CD14-positive monocyte (primary cell): ENCODE results near the gene MAPKAPK3. TPM values are rescaled to one million over a fixed set of nuclear protein-coding genes. Genes with fewer than 3 reads are reported as not detected.

Experiments
- DNase-seq, 3 donors: peaks; one replicate each; pipeline ENCODE4 v3.0.0-alpha.2; 2011 to 2022
- H2AFZ ChIP-seq: 2 replicates; pipeline ENCODE4 v1.6.0; 2012; ENCODE audit warnings: mild to moderate bottlenecking, low read depth, low read length, inconsistent platforms; ENCODE audit not compliant: insufficient read depth, poor library complexity, severe bottlenecking
- H3K27ac ChIP-seq, 2 donors: 1 replicate in 1 of 2; 2 replicates in 1 of 2; pipeline ENCODE4 v1.5.1; 2012 to 2013; ENCODE audit warnings: low read length in 2 of 2, control low read depth in 1 of 2, inconsistent platforms in 1 of 2, low read depth in 1 of 2, mild to moderate bottlenecking in 1 of 2
- H3K27me3 ChIP-seq, 2 donors: one replicate each; pipeline versions ENCODE4 v1.6.0 to v1.6.1; 2011 to 2013; ENCODE audit warnings: low read length in 2 of 2; ENCODE audit not compliant: control insufficient read depth in 2 of 2, insufficient read depth in 2 of 2
- H3K36me3 ChIP-seq, 2 donors: replicated peaks in 1 of 2; 1 replicate in 1 of 2; 2 replicates in 1 of 2; pipeline versions ENCODE4 v1.5.1 to v1.6.1; 2012 to 2013; ENCODE audit warnings: low read length in 2 of 2, control low read depth in 1 of 2, inconsistent platforms in 1 of 2, mild to moderate bottlenecking in 1 of 2; ENCODE audit not compliant: insufficient read depth in 2 of 2, control insufficient read depth in 1 of 2
- H3K4me1 ChIP-seq, 2 donors: 1 replicate in 1 of 2; 2 replicates in 1 of 2; pipeline versions ENCODE4 v1.5.1 to v1.6.1; 2012 to 2013; ENCODE audit warnings: low read length in 2 of 2, control low read depth in 1 of 2, inconsistent platforms in 1 of 2, mild to moderate bottlenecking in 1 of 2, moderate library complexity in 1 of 2; ENCODE audit not compliant: insufficient read depth in 2 of 2, control insufficient read depth in 1 of 2
- H3K4me2 ChIP-seq: replicated peaks from 2 replicates; pipeline ENCODE3; 2012; ENCODE audit warnings: low read length, moderate library complexity, mild to moderate bottlenecking; ENCODE audit not compliant: poor library complexity, severe bottlenecking; ENCODE audit errors: extremely low read depth
- H3K4me3 ChIP-seq, 3 experiments: fragments of 200-600 bp in 1 of 3; sonication (generic) in 1 of 3; replicated peaks in 1 of 3; 1 replicate in 2 of 3; 2 replicates in 1 of 3; pipeline ENCODE4 v1.5.1; 2011 to 2013; ENCODE audit warnings: low read length in 3 of 3, mild to moderate bottlenecking in 3 of 3, control low read depth in 2 of 3, low read depth in 2 of 3, inconsistent platforms in 1 of 3, moderate library complexity in 1 of 3
- H3K79me2 ChIP-seq: 2 replicates; pipeline ENCODE4 v1.6.0; 2012; ENCODE audit warnings: mild to moderate bottlenecking, control low read depth, inconsistent platforms, low read length, moderate library complexity; ENCODE audit not compliant: insufficient read depth
- H3K9ac ChIP-seq: 2 replicates; pipeline ENCODE4 v1.6.0; 2017; ENCODE audit warnings: low read length, mild to moderate bottlenecking; ENCODE audit not compliant: insufficient read depth, poor library complexity, severe bottlenecking
- H3K9me3 ChIP-seq, 2 donors: replicated peaks in 1 of 2; 1 replicate in 1 of 2; 2 replicates in 1 of 2; pipeline versions ENCODE4 v1.5.1 to v1.6.1; 2012 to 2013; ENCODE audit warnings: low read length in 2 of 2, control low read depth in 1 of 2; ENCODE audit not compliant: control insufficient read depth in 1 of 2, insufficient read depth in 1 of 2
- H4K20me1 ChIP-seq: 2 replicates; pipeline ENCODE4 v1.6.0; 2012; ENCODE audit warnings: mild to moderate bottlenecking, low read length, control low read depth, moderate library complexity; ENCODE audit not compliant: insufficient read depth
- H3K27ac Mint-ChIP-seq, 7 donors: one replicate each; pipeline ENCODE4 v1.8.0; 2020; ENCODE audit warnings: mild to moderate bottlenecking in 7 of 7, mixed read lengths in 7 of 7, moderate library complexity in 6 of 7, inconsistent platforms in 2 of 7
- H3K27me3 Mint-ChIP-seq, 3 donors: one replicate each; pipeline ENCODE4 v1.8.0; 2021 to 2022; ENCODE audit warnings: low read depth in 3 of 3, mild to moderate bottlenecking in 3 of 3, mixed read lengths in 3 of 3, moderate library complexity in 3 of 3, inconsistent platforms in 1 of 3
- H3K36me3 Mint-ChIP-seq, 2 donors: one replicate each; pipeline ENCODE4 v1.8.0; 2020; ENCODE audit warnings: mixed read lengths in 2 of 2, inconsistent platforms in 1 of 2, mild to moderate bottlenecking in 1 of 2
- H3K4me1 Mint-ChIP-seq: one replicate; pipeline ENCODE4 v1.8.0; 2020; ENCODE audit warnings: mild to moderate bottlenecking, mixed read lengths
- H3K4me3 Mint-ChIP-seq, 2 donors: one replicate each; pipeline ENCODE4 v1.8.0; 2020; ENCODE audit warnings: mild to moderate bottlenecking in 2 of 2, mixed read lengths in 2 of 2, moderate library complexity in 1 of 2
- H3K9me3 Mint-ChIP-seq, 7 donors: one replicate each; pipeline ENCODE4 v1.8.0; 2020 to 2022; ENCODE audit warnings: mixed read lengths in 7 of 7, mild to moderate bottlenecking in 6 of 7, moderate library complexity in 6 of 7, inconsistent platforms in 2 of 7
- WGBS: methylation state at CpG from one replicate; pipeline ENCODE4 v1.1.5; 2013; ENCODE audit warnings: missing lambda C conversion rate; ENCODE audit not compliant: insufficient coverage; 5-methylcytosine and 5-hydroxymethylcytosine counted together
- intact Hi-C, 2 donors: fragments of 100-400 bp; cut with micrococcal nuclease; formaldehyde crosslinking; loops; one replicate each; pipeline versions ENCODE4 v1.15.0 to v1.15.1; 2023
- polyA plus RNA-seq, 3 donors: library from polyadenylated mRNA; depleted of rRNA in 1 of 3; unstranded in 2 of 3; stranded (reverse) in 1 of 3; fragments of 300-500 nt in 2 of 3; fragments of >200 nt in 1 of 3; fragmentation: Illumina TruSeq in 2 of 3; gene quantifications; 1 replicate in 2 of 3; 2 replicates in 1 of 3; pipeline ENCODE4 v1.2.3, GENCODE V29; 2012 to 2021
- TF ChIP-seq, protein P1 (sequence below): fragments of 200-600 bp; IDR thresholded peaks from one replicate; pipeline ENCODE4 v1.8.0; 2022; ENCODE audit warnings: antibody characterized with exemption, mild to moderate bottlenecking

The MAPKAPK3 gene
- polyA plus RNA-seq, 3 donors: 173 to 252 (median 201) TPM

DNA sequence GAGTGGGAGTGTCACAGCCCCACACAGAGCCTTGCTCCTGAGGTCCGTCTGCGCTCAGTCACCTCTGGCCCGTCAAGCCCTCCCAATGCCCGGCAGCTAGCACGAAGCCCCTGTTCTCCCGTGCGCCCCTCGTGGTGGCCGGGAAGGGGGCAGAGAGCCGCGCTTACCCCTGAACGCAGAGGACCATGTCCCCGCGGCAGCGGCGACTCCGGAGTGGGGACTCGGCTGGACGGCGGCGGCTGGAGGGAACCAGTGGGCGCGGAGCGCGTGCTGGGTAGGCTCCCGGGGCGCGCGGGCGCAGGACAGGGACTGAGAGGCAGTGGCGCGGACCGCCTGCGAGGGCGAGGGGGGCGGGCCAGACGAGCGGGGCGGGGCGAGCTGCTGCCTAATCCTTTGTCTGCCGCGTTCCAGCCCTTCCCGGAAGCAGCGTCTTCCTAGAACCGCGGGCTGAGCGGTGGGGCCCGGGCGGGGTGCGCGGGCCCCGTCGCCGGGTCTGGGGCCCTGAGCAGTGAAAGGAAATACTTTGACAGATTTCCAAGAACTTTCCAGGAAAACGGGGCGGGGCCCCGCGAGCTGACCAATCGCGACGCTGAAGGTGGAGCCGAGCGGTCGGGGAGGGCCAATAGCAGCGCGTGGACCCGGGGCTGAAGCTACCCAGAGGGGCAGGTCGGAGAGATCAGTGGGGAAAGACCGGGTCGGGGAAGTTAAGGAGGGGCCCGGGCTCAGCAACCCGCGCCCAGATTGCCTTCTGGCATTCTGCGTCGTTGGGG is 5.3 kb upstream of the MAPKAPK3 start, which contains the start of gene CISH:
Gene CISH, minus strand, starts transcription at position 311 of the 770 bp plus-strand sequence. Its CDS starts 124 bp downstream, at position 187.
- Mint-ChIP-seq H3K27me3 (peaks cover 0 to 4% (median 0%) of the 10 kb centered on the region in 3 donors), H3K36me3 (peaks cover 20 to 25% of the 10 kb centered on the region in 2 donors), H3K4me1 (peaks cover 78% of the 10 kb centered on the region), H3K4me3 (peak within 1 kb of the TSS; percentile 93 to 97), H3K9me3 (no peaks in the 10 kb centered on the region), H3K27ac (peak within 1 kb of the TSS; percentile 83 to 96 (median 92))
- peak within 1 kb of the TSS; percentile 79 for H3K9ac ChIP-seq
- H2AFZ ChIP-seq: peak within 1 kb of the TSS; percentile 70
- peaks cover 72 to 86% of the 10 kb centered on the region in 2 donors for H3K4me1 ChIP-seq
- intact Hi-C loops: loop anchor here (1.0 to 5.0 kb wide), 3 partner anchors 39 to 776 kb away; partner anchors contain the start of genes CYB561D2 (in 1 of the 2), MANF (in 1 of the 2) and NPRL2 (in 1 of the 2)
- peak within 1 kb of the TSS; percentile 96 for H3K4me2 ChIP-seq
- under 1% methylated on average over 73 of the region's 75 CpGs for WGBS
- DNase-seq: peak; percentile 86 to 90 (median 88)
- peaks cover 55% of the 10 kb centered on the region for H3K79me2 ChIP-seq
- TF ChIP-seq, protein P1, sequence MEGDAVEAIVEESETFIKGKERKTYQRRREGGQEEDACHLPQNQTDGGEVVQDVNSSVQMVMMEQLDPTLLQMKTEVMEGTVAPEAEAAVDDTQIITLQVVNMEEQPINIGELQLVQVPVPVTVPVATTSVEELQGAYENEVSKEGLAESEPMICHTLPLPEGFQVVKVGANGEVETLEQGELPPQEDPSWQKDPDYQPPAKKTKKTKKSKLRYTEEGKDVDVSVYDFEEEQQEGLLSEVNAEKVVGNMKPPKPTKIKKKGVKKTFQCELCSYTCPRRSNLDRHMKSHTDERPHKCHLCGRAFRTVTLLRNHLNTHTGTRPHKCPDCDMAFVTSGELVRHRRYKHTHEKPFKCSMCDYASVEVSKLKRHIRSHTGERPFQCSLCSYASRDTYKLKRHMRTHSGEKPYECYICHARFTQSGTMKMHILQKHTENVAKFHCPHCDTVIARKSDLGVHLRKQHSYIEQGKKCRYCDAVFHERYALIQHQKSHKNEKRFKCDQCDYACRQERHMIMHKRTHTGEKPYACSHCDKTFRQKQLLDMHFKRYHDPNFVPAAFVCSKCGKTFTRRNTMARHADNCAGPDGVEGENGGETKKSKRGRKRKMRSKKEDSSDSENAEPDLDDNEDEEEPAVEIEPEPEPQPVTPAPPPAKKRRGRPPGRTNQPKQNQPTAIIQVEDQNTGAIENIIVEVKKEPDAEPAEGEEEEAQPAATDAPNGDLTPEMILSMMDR: no peak
- peak within 1 kb of the TSS; percentile 66 to 93 (median 82) for H3K4me3 ChIP-seq
- H3K27me3 ChIP-seq: no peaks in the 10 kb centered on the region
- H4K20me1 ChIP-seq: peaks cover 44% of the 10 kb centered on the region
- H3K27ac ChIP-seq: peak within 1 kb of the TSS; percentile 69 to 83
- H3K9me3 ChIP-seq: no peaks in the 10 kb centered on the region
- H3K36me3 ChIP-seq: peaks cover 16 to 20% of the 10 kb centered on the region in 2 donors

DNA sequence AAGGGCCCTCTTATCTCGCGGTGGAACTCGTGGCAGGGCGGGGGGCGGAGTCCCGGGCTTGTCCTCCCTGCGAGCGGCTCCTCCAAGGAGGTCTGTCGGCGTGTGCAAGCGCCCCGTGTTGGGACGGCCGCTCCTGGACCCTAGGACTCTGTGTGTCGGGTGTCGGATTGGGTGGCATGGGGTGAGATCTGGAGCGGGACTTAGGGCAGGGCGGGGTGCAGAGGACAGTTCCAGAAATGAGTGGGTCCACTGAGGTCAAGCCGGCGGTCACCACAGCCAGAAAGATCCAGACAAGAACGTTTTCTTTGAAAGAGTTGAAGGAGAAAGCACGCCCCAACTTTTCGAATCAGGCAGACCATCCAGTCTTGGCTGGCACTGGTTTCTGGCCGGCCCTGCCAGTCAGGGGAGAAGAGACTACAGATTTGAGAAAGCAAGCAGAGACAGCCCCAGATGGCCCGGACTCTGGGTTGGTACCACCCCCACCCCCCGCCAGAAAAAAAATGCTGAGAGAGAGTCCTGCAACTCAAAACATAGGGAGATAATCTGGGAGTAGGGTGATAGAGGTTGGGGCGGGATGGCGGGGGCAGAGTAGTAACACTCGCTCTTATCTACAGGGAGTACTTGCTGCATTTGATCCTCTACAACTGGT is 4.6 kb upstream of the MAPKAPK3 start:
- H3K4me1 ChIP-seq: peaks cover 66 to 83% of the 10 kb centered on the region in 2 donors
- H3K36me3 ChIP-seq: peaks cover 9 to 12% of the 10 kb centered on the region in 2 donors
- H3K79me2 ChIP-seq: peaks cover 52% of the 10 kb centered on the region
- peak overlapping the region; percentile 96 for H3K4me2 ChIP-seq
- no peaks in the 10 kb centered on the region for H3K27me3 ChIP-seq
- H3K27ac ChIP-seq: peak overlapping the region; percentile 43 to 83
- no peaks in the 10 kb centered on the region for H3K9me3 ChIP-seq
- Mint-ChIP-seq H3K9me3 (no peaks in the 10 kb centered on the region), H3K27me3 (peaks cover 0 to 3% (median 0%) of the 10 kb centered on the region in 3 donors), H3K4me1 (peaks cover 74% of the 10 kb centered on the region), H3K36me3 (peaks cover 14 to 18% of the 10 kb centered on the region in 2 donors), H3K27ac (peak overlapping the region; percentile 83 to 94 (median 91)), H3K4me3 (peak overlapping the region; percentile 93 to 97)
- H2AFZ ChIP-seq: peak overlapping the region; percentile 70
- WGBS: 13% methylated on average over 26 of the region's 29 CpGs
- no peak for DNase-seq
- TF ChIP-seq, protein P1: no peak
- H3K4me3 ChIP-seq: peak overlapping the region; percentile 66 to 93 (median 82)
- peaks cover 37% of the 10 kb centered on the region for H4K20me1 ChIP-seq
- intact Hi-C loops: loop anchor here (1.0 to 5.0 kb wide), 3 partner anchors 40 to 775 kb away; partner anchors contain the start of genes CYB561D2 (in 1 of the 2), MANF (in 1 of the 2) and NPRL2 (in 1 of the 2)
- peak overlapping the region; percentile 79 for H3K9ac ChIP-seq
